Measurements from ENCODE around the gene IGF1R. TPM values are rescaled to one million over a fixed set of nuclear protein-coding genes. Genes with fewer than 3 reads are reported as not detected.

Gene IGF1R
- polyA plus RNA-seq, 1 experiment: 21.6 TPM

GRCh38 chr15:98865397-98866339 is 217.3 kb downstream of the IGF1R start:
- no peak for DNase-seq (ENCODE audit: low read depth, low spot score)
- peak overlapping the region; percentile 59 for H3K4me3 ChIP-seq (ENCODE audit: low read depth, low read length)
- H3K27me3 ChIP-seq (ENCODE audit: control insufficient read depth, insufficient read depth, low read length): no peaks in the 10 kb centered on the region
- POLR2A ChIA-PET: interaction anchor here (1.0 to 1.3 kb wide), 3 partner anchors 9 to 30 kb away, joined by 3 to 9 read pairs (median 7); no protein-coding TSS in a partner anchor
- CTCF ChIA-PET: interaction anchor here (0.6 to 1.2 kb wide), 5 partner anchors 16 to 346 kb away, joined by 3 to 12 read pairs (median 3); no protein-coding TSS in a partner anchor
- peak overlapping the region; percentile 89 for H3K27ac ChIP-seq (ENCODE audit: low read depth, low read length)
- H3K9me3 ChIP-seq (ENCODE audit: control insufficient read depth, insufficient read depth, low read length): peaks cover 8% of the 10 kb centered on the region; the same call in 1 of the 2 replicates
- no peak for TF ChIP-seq CTCF (IDR thresholded peaks at IDR 0.05; ENCODE audit: low read depth, low read length)

- POLR2A ChIA-PET: interaction anchor here (1.0 to 1.3 kb wide), 3 partner anchors 10 to 29 kb away, joined by 3 to 9 read pairs (median 7); no protein-coding TSS in a partner anchor
- CTCF ChIA-PET: interaction anchor here (0.6 to 1.2 kb wide), 7 partner anchors 15 to 347 kb away, joined by 3 to 12 read pairs (median 3); no protein-coding TSS in a partner anchor
- H3K27me3 ChIP-seq (ENCODE audit: control insufficient read depth, insufficient read depth, low read length): no peaks in the 10 kb centered on the region
- peaks cover 8% of the 10 kb centered on the region; the same call in 1 of the 2 replicates for H3K9me3 ChIP-seq (ENCODE audit: control insufficient read depth, insufficient read depth, low read length)
- peak overlapping the region; percentile 89 for H3K27ac ChIP-seq (ENCODE audit: low read depth, low read length)
- no peak for TF ChIP-seq CTCF (IDR thresholded peaks at IDR 0.05; ENCODE audit: low read depth, low read length)
- peak overlapping the region; percentile 59 for H3K4me3 ChIP-seq (ENCODE audit: low read depth, low read length)
- DNase-seq (ENCODE audit: low read depth, low spot score): no peak
Observed at GRCh38 chr15:98866511-98866910, 218.2 kb downstream of the IGF1R start.

- Histone ChIP-seq H3K27me3 (ENCODE audit: control insufficient read depth, insufficient read depth, low read length) (no peaks in the 10 kb centered on the region), H3K9me3 (ENCODE audit: control insufficient read depth, insufficient read depth, low read length) (peaks cover 8% of the 10 kb centered on the region; the same call in 1 of the 2 replicates), H3K4me3 (ENCODE audit: low read depth, low read length) (no peak overlapping the region), H3K27ac (ENCODE audit: low read depth, low read length) (no peak overlapping the region)
- ChIA-PET CTCF (interaction anchor here (0.6 to 1.6 kb wide), 2 partner anchors 9 to 13 kb away, joined by 4 to 8 read pairs; no protein-coding TSS in a partner anchor), POLR2A (interaction anchor here (0.6 kb wide), 1 partner anchor 1920 kb away, joined by 5 read pairs; no protein-coding TSS in a partner anchor)
- no peak for DNase-seq (ENCODE audit: low read depth, low spot score)
- TF ChIP-seq CTCF (IDR thresholded peaks at IDR 0.05; ENCODE audit: low read depth, low read length): no peak
Observed at GRCh38 chr15:98868564-98868963, 220.2 kb downstream of the IGF1R start.

GRCh38 chr15:98870788-98871187 is 222.4 kb downstream of the IGF1R start:
- DNase-seq (ENCODE audit: low read depth, low spot score): no peak
- no peak overlapping the region for H3K4me3 ChIP-seq (ENCODE audit: low read depth, low read length)
- ChIA-PET POLR2A (no interaction called here), CTCF (interaction anchor here (1.4 to 2.3 kb wide), 2 partner anchors 224 to 230 kb away, joined by 3 to 9 read pairs; no protein-coding TSS in a partner anchor)
- H3K27ac ChIP-seq (ENCODE audit: low read depth, low read length): no peak overlapping the region
- H3K27me3 ChIP-seq (ENCODE audit: control insufficient read depth, insufficient read depth, low read length): no peaks in the 10 kb centered on the region
- no peak for TF ChIP-seq CTCF (IDR thresholded peaks at IDR 0.05; ENCODE audit: low read depth, low read length)
- H3K9me3 ChIP-seq (ENCODE audit: control insufficient read depth, insufficient read depth, low read length): peaks cover 3% of the 10 kb centered on the region; the same call in 1 of the 2 replicates

Data from AG04450 (cell line).